ENCODE data around the gene MAPKBP1. TPM values are rescaled to one million over a fixed set of nuclear protein-coding genes. Genes with fewer than 3 reads are reported as not detected.
"Not testable (repeated sequence)": the region's sequence is repeated elsewhere in the genome, so short reads cannot be mapped to it uniquely, and the experiment has no call there.

The MAPKBP1 gene
- total RNA-seq = 100 to 1,000 TPM in 1 of 4 donors, 10 to 100 TPM in 3; 69.3 to 157 (median 81.6) TPM

GRCh38 chr15:41774062-41774881 lies at the start of gene MAPKBP1:
Gene MAPKBP1, plus strand, starts transcription at chr15:41774484. Its CDS starts 792 bp downstream, at chr15:41775276.
- Histone ChIP-seq H3K36me3 (no peaks in the 10 kb centered on the region), H3K9me3 (no peaks in the 10 kb centered on the region), H3K4me1 (peaks cover 58% of the 10 kb centered on the region), H3K27ac (peak within 1 kb of the TSS; percentile 84), H3K27me3 (no peaks in the 10 kb centered on the region), H3K4me3 (peak within 1 kb of the TSS; percentile 86)
- peak; percentile 97 to 98 for DNase-seq (ENCODE audit: low spot score in 2 of 2)
- WGBS = 0% methylated on average over 26 of the region's 62 CpGs
- TF ChIP-seq CTCF (IDR thresholded peaks at IDR 0.05) (peak; percentile 21 to 65), POLR2A (IDR thresholded peaks at IDR 0.05) (no peak), POLR2AphosphoS5 (IDR thresholded peaks at IDR 0.05) (peak in 2 of 3 donors; percentile 87 to 96), EP300 (IDR thresholded peaks at IDR 0.05) (no peak)

DNA sequence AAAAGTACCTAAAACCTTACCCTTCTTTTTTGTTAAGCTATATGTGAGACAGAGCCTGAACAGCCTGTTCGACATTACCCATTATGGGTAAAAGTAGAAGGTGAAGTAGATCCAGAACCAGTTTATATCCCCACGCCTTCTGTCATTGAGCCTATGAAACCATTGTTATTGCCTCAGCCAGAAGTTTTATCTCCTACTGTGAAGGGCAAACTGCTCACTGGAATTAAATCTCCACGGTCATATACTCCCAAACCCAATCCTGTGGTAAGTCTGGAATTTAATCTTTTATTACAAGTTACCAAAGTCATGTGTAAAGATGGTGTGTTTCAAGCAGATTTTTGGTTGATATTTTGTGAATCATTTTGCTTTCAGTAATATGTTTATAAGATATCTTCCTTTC lies 47.1 kb upstream of the MAPKBP1 start:
- DNase-seq (ENCODE audit: low spot score in 2 of 2) = no peak
- 95% methylated on average over 3 of the region's 3 CpGs for WGBS
- Histone ChIP-seq H3K4me1 (no peaks in the 10 kb centered on the region), H3K27ac (no peak overlapping the region), H3K36me3 (peaks cover 22% of the 10 kb centered on the region), H3K9me3 (no peaks in the 10 kb centered on the region), H3K27me3 (no peaks in the 10 kb centered on the region), H3K4me3 (no peak overlapping the region)
- TF ChIP-seq POLR2A (IDR thresholded peaks at IDR 0.05) = no peak
- no peak for TF ChIP-seq CTCF (IDR thresholded peaks at IDR 0.05)
- no peak for TF ChIP-seq EP300 (IDR thresholded peaks at IDR 0.05)
- TF ChIP-seq POLR2AphosphoS5 (IDR thresholded peaks at IDR 0.05) = no peak

DNA sequence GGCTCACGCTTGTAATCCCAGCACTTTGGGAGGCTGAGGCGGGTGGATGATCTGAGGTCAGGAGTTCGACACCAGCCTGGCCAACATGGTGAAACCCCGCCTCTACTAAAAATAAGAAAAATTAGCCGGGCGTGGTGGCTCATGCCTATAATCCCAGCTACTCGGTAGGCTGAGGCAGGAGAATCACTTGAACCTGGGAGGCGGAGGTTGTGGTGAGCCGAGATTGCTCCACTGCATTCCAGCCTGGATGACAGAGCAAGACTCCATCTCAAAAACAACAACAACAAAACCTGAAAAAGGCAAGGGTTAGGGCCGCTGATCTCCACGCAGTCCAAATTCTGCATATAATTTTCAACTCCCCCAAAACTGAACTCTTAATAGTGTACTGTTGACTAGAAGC lies 46.2 kb upstream of the MAPKBP1 start:
- H3K36me3 ChIP-seq = peaks cover 22% of the 10 kb centered on the region
- H3K4me1 ChIP-seq; DNase-seq (ENCODE audit: low spot score in 2 of 2); H3K9me3 ChIP-seq; H3K4me3 ChIP-seq; H3K27ac ChIP-seq; H3K27me3 ChIP-seq: not testable (repeated sequence)
- WGBS = 90% methylated on average over 11 of the region's 11 CpGs

DNA sequence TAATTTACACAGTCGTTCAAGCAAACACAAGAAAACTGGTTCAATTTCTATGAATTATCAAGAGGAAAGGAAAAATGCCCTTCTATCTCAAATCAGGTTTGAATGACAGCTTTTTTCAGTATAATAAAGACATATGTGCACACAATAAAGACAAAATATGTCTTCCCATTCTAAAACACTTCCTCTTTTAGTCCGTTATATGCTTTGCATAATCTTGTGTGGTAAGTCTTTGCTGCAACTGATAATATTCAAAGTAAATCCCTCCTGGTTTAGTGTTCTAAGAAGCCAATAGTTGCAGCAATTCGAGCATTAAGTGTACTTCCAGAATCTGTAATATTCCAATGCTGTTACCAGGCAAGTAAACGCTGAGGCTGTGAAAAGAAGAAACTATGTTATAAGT lies 43.7 kb upstream of the MAPKBP1 start:
- Histone ChIP-seq H3K4me3 (no peak overlapping the region), H3K36me3 (peaks cover 36% of the 10 kb centered on the region), H3K4me1 (no peaks in the 10 kb centered on the region), H3K27ac (no peak overlapping the region), H3K27me3 (no peaks in the 10 kb centered on the region), H3K9me3 (no peaks in the 10 kb centered on the region)
- TF ChIP-seq POLR2A (IDR thresholded peaks at IDR 0.05) (no peak), CTCF (IDR thresholded peaks at IDR 0.05) (no peak), EP300 (IDR thresholded peaks at IDR 0.05) (no peak)
- no peak for DNase-seq (ENCODE audit: low spot score in 2 of 2)
- WGBS = 82% methylated on average over 4 of the region's 4 CpGs

GRCh38 chr15:41732483-41732882 lies 41.8 kb upstream of the MAPKBP1 start:
- H3K27ac ChIP-seq = no peak overlapping the region
- H3K4me1 ChIP-seq = no peaks in the 10 kb centered on the region
- no peak for TF ChIP-seq CTCF (IDR thresholded peaks at IDR 0.05)
- H3K4me3 ChIP-seq = no peak overlapping the region
- WGBS = 100% methylated on average over 1 of the region's 1 CpG
- H3K36me3 ChIP-seq = peaks cover 53% of the 10 kb centered on the region
- DNase-seq (ENCODE audit: low spot score in 2 of 2) = no peak
- H3K27me3 ChIP-seq = no peaks in the 10 kb centered on the region
- H3K9me3 ChIP-seq = no peaks in the 10 kb centered on the region
